Measurements from ENCODE around the gene INPP5B. TPM values are rescaled to one million over a fixed set of nuclear protein-coding genes. Genes with fewer than 3 reads are reported as not detected.
"Not testable (repeated sequence)": the region's sequence is repeated elsewhere in the genome, so short reads cannot be mapped to it uniquely, and the experiment has no call there.

Gene INPP5B
- total and polyA plus RNA-seq, 2 donors from 2014 or later = 8.4 to 32.9 TPM

DNA sequence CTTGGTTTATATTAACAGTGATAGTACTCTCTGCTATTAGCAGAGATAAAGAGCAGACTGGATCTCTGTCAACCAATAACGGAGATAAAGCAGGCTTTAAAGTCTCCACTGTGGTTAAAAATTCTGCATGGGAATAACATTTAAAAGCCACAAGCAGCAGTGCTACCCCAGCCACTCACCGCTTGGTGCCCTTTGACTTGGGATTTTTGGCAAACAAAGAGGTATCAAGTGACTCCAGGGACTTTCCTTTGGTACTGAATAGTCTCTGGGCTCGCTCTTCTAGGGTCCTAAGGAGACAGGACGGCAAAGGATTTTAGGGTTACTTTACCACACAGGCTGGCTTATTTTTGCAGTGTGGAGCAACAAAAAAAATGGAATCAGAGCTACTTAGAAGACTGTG, 31.7 kb upstream of the INPP5B start:
- H3K9ac ChIP-seq (ENCODE audit: low read length in 3 of 3) = no peak overlapping the region
- H3K4me3 ChIP-seq (ENCODE audit: low read length in 3 of 3) = no peak overlapping the region
- FAIRE-seq = no peak
- H3K27ac ChIP-seq (ENCODE audit: low read depth in 2 of 2, low read length in 2 of 2) = no peak overlapping the region
- DNase-seq = no peak
- no peaks in the 10 kb centered on the region for H3K9me3 ChIP-seq (ENCODE audit: control insufficient read depth in 2 of 3, insufficient read depth in 1 of 3, low read length in 3 of 3)
- intact Hi-C loops (cut with DNase I) = no loop called here
- H3K27me3 ChIP-seq (ENCODE audit: control insufficient read depth, insufficient read depth, low read length) = no peaks in the 10 kb centered on the region
- no peak for TF ChIP-seq CTCF (IDR thresholded peaks at IDR 0.05; ENCODE audit: borderline replicate concordance, extremely low read depth, insufficient read depth)
- peaks cover 12 to 51% (median 39%) of the 10 kb centered on the region in 3 donors for H3K36me3 ChIP-seq (ENCODE audit: control insufficient read depth in 2 of 3, insufficient read depth in 3 of 3, low read length in 3 of 3)
- no peaks in the 10 kb centered on the region for H3K4me1 ChIP-seq (ENCODE audit: control insufficient read depth in 2 of 3, insufficient read depth in 2 of 3, low read depth in 1 of 3, low read length in 3 of 3)

GRCh38 chr1:37975083-37975482, 28.2 kb upstream of the INPP5B start:
- H3K27ac ChIP-seq (ENCODE audit: low read depth in 2 of 2, low read length in 2 of 2); H3K4me3 ChIP-seq (ENCODE audit: low read length in 3 of 3); FAIRE-seq; intact Hi-C loops (cut with DNase I); H3K27me3 ChIP-seq (ENCODE audit: control insufficient read depth, insufficient read depth, low read length); H3K9me3 ChIP-seq (ENCODE audit: control insufficient read depth in 2 of 3, insufficient read depth in 1 of 3, low read length in 3 of 3); H3K4me1 ChIP-seq (ENCODE audit: control insufficient read depth in 2 of 3, insufficient read depth in 2 of 3, low read depth in 1 of 3, low read length in 3 of 3): not testable (repeated sequence)
- Histone ChIP-seq H3K9ac (ENCODE audit: low read length in 3 of 3) (peak overlapping the region in 1 of 3 donors; percentile 19), H3K36me3 (ENCODE audit: control insufficient read depth in 2 of 3, insufficient read depth in 3 of 3, low read length in 3 of 3) (peaks cover 4 to 33% (median 26%) of the 10 kb centered on the region in 3 donors)
- TF ChIP-seq CTCF (IDR thresholded peaks at IDR 0.05; ENCODE audit: borderline replicate concordance, extremely low read depth, insufficient read depth) = peak; percentile 63
- DNase-seq = peak in 2 of 5 donors; percentile 55 to 73

DNA sequence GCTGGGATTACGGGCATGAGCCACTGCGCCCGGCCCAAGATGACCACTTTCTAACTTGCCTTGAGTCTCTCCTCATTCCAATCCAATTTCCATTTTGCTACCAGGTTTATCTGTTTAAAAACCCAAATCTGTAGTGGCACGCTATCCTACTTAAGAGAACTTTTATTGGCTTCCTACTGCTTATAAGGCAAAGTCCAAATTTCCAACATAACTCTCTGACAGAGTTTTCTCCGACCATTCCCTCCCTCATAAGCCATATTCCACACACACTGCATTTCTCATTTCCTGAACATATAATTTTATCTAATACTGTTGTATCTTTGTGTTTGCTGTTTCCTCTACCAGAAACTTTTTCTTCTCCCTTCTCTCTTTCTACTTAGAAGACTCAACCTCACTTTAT, 27.7 kb upstream of the INPP5B start:
- no peak for TF ChIP-seq CTCF (IDR thresholded peaks at IDR 0.05; ENCODE audit: borderline replicate concordance, extremely low read depth, insufficient read depth)
- Histone ChIP-seq H3K27ac (ENCODE audit: low read depth in 2 of 2, low read length in 2 of 2) (no peak overlapping the region), H3K9ac (ENCODE audit: low read length in 3 of 3) (peak overlapping the region in 1 of 3 donors; percentile 19), H3K4me3 (ENCODE audit: low read length in 3 of 3) (no peak overlapping the region), H3K27me3 (ENCODE audit: control insufficient read depth, insufficient read depth, low read length) (no peaks in the 10 kb centered on the region), H3K36me3 (ENCODE audit: control insufficient read depth in 2 of 3, insufficient read depth in 3 of 3, low read length in 3 of 3) (peaks cover 4 to 32% (median 26%) of the 10 kb centered on the region in 3 donors), H3K9me3 (ENCODE audit: control insufficient read depth in 2 of 3, insufficient read depth in 1 of 3, low read length in 3 of 3) (no peaks in the 10 kb centered on the region), H3K4me1 (ENCODE audit: control insufficient read depth in 2 of 3, insufficient read depth in 2 of 3, low read depth in 1 of 3, low read length in 3 of 3) (no peaks in the 10 kb centered on the region)
- intact Hi-C loops (cut with DNase I) = no loop called here
- FAIRE-seq (no peak), DNase-seq (no peak)

DNA sequence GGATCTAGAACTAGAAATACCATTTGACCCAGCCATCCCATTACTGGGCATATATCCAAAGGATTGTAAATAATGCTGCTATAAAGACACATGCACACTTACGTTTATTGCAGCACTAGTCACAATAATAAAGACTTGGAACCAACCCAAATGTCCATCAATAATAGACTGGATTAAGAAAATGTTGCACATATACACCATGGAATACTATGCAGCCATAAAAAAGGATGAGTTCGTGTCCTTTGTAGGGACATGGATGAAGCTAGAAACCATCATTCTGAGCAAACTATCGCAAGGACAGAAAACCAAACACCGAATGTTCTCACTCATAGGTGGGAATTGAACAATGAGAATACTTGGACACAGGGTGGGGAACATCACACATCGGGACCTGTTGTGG, 26.8 kb upstream of the INPP5B start:
- H3K4me1 ChIP-seq (ENCODE audit: control insufficient read depth in 2 of 3, insufficient read depth in 2 of 3, low read depth in 1 of 3, low read length in 3 of 3); DNase-seq; H3K9me3 ChIP-seq (ENCODE audit: control insufficient read depth in 2 of 3, insufficient read depth in 1 of 3, low read length in 3 of 3); H3K9ac ChIP-seq (ENCODE audit: low read length in 3 of 3); intact Hi-C loops (cut with DNase I); H3K27me3 ChIP-seq (ENCODE audit: control insufficient read depth, insufficient read depth, low read length); H3K4me3 ChIP-seq (ENCODE audit: low read length in 3 of 3); FAIRE-seq; H3K27ac ChIP-seq (ENCODE audit: low read depth in 2 of 2, low read length in 2 of 2): not testable (repeated sequence)
- peaks cover 6 to 32% (median 27%) of the 10 kb centered on the region in 3 donors for H3K36me3 ChIP-seq (ENCODE audit: control insufficient read depth in 2 of 3, insufficient read depth in 3 of 3, low read length in 3 of 3)

Measured in kidney (tissue), 14 donors.